ENCODE data around the gene UBE4B.
"Not testable (repeated sequence)": the region's sequence is repeated elsewhere in the genome, so short reads cannot be mapped to it uniquely, and the experiment has no call there.

The UBE4B gene

GRCh38 chr1:10064416-10065343 is 31.9 kb downstream of the UBE4B start:
- no peak overlapping the region for H3K27ac ChIP-seq
- TF ChIP-seq ZFX (IDR thresholded peaks at IDR 0.05) (no peak), CTCF (conservative IDR thresholded peaks at IDR 0.05) (no peak)

GRCh38 chr1:10065344-10065685 is 32.6 kb downstream of the UBE4B start:
- no peak for TF ChIP-seq CTCF (conservative IDR thresholded peaks at IDR 0.05)
- no peak for TF ChIP-seq ZFX (IDR thresholded peaks at IDR 0.05)
- no peak overlapping the region for H3K27ac ChIP-seq

- no peak for TF ChIP-seq ZFX (IDR thresholded peaks at IDR 0.05)
- no peak for TF ChIP-seq CTCF (conservative IDR thresholded peaks at IDR 0.05)
- H3K27ac ChIP-seq, result no peak overlapping the region
Measured at GRCh38 chr1:10065760-10066159, 33.0 kb downstream of the UBE4B start.

DNA sequence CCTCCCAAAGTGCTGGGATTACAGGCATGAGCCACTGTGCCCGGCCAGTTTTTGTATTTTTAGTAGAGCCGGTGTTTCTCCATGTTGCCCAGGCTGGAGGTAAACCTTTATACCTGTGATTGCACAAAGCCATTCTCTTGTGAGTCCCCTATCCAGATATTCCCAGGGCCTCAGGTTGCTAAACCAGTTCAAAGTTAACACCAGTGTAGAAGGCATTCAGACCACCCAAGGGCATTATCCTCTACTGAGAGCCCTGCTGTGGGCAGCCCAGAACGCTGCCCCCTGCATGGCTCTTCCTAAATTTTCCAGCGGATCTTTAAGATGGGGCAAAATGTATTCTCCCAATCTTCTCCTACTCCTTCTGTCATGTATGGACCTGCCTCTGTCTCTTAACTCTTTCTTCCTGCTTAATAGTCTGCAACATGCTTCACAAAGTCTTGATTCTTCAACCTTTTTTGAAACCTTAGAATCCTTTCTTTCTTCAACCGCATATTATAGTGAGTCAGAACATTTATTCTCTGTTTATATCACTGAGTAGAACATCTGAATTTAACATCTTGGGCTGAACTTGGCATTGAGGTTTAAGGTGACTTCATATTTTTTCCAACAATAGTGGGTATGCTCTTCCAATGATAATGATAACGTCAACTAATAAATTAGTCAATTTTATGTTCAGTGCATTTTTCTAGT is 36.0 kb downstream of the UBE4B start:
- no peak overlapping the region for H3K27ac ChIP-seq
- TF ChIP-seq CTCF (conservative IDR thresholded peaks at IDR 0.05) (no peak), ZFX (IDR thresholded peaks at IDR 0.05) (no peak)

DNA sequence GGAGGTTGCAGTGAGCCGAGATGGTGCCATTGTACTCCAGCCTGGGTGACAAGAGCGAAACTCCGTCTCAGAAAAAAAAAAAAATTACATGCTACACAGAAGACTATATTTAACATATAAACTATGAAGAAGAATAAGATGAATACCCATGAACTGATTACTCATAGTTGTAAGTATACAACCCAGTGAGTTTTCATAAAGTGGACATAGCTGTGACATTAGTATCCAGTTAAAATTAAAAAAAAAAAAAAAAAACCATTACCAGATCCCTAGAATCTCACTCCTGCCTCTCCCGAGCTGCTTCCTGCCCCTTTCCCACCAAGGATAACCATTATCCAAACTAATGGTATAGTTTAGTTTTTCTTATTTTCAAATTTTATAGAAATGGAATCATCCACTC is 37.4 kb downstream of the UBE4B start:
- no peak for TF ChIP-seq CTCF (conservative IDR thresholded peaks at IDR 0.05)
- TF ChIP-seq ZFX (IDR thresholded peaks at IDR 0.05), result no peak
- H3K27ac ChIP-seq, result no peak overlapping the region

DNA sequence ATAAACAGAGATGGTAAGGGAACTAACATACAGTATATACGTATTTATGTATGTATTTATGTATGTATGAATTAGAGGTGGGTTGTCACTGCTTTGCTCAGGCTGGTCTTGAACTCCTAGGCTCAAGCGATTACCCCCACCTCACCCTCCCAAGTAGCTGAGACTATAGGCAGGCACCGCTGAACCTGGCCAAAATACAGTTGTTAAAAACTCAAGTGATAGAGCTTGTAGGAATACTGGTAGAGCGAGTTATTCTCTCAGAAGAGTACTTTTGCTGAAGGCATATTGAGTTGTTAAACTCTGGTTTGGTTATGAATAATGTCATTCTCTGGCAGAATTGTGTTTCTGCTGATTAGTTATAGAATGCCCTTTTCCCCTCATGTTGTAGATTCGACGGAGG is 38.9 kb downstream of the UBE4B start:
- no peak overlapping the region; the same call in 1 of the 2 replicates for H3K27ac ChIP-seq
- TF ChIP-seq ZFX (IDR thresholded peaks at IDR 0.05) (no peak), CTCF (conservative IDR thresholded peaks at IDR 0.05) (no peak)

- not testable (repeated sequence) for H3K27ac ChIP-seq
Measured at GRCh38 chr1:10073371-10073770, 40.6 kb downstream of the UBE4B start.
